HepG2 (cell line): ENCODE measurements around the gene BCL2L1. TPM values are rescaled to one million over a fixed set of nuclear protein-coding genes. Genes with fewer than 3 reads are reported as not detected.

ENCODE experiments used
- ELF1 ChIP-seq: sonication (generic); formaldehyde crosslinking; IDR thresholded peaks from 2 replicates; pipeline ENCODE4 v1.4.0; 2020; ENCODE audit warnings: missing genetic modification reagents
- GPN1 ChIP-seq: sonication (generic); formaldehyde crosslinking; IDR thresholded peaks from 2 replicates; pipeline ENCODE4 v1.5.1; 2020; ENCODE audit warnings: missing genetic modification reagents, borderline replicate concordance
- KLF16 ChIP-seq, 2 experiments: sonication (generic) in 1 of 2; formaldehyde crosslinking in 1 of 2; IDR thresholded peaks; 2 replicates each; pipeline versions ENCODE4 v1.6.1 to v1.8.0; 2016 to 2023; ENCODE audit warnings: missing genetic modification reagents in 2 of 2, missing compliant biosample characterization in 1 of 2
- MIER2 ChIP-seq: IDR thresholded peaks from 2 replicates; pipeline ENCODE4 v1.6.1; 2016; ENCODE audit warnings: missing biosample characterization, missing genetic modification reagents
- PCBP2 ChIP-seq: fragments of 200-400 bp; formaldehyde crosslinking; optimal IDR thresholded peaks from 2 replicates; pipeline ENCODE3; 2018; ENCODE audit warnings: low read length, low read depth; ENCODE audit not compliant: poor library complexity, severe bottlenecking
- PHF5A ChIP-seq: IDR thresholded peaks from one replicate; pipeline ENCODE4 v1.6.1; 2018; ENCODE audit warnings: low read depth, missing genetic modification reagents; ENCODE audit not compliant: unreplicated experiment
- SIX1 ChIP-seq: sonication (generic); formaldehyde crosslinking; IDR thresholded peaks from 2 replicates; pipeline ENCODE4 v1.4.0; 2020; ENCODE audit warnings: missing genetic modification reagents, borderline replicate concordance
- SP1 ChIP-seq, 2 experiments: fragments of 450-650 bp in 1 of 2; sonication (generic) in 1 of 2; formaldehyde crosslinking in 1 of 2; IDR thresholded peaks; 2 replicates each; pipeline versions ENCODE4 v1.4.0 to v1.6.1; 2016 to 2020; ENCODE audit warnings: missing genetic modification reagents in 1 of 2
- TSC22D2 ChIP-seq: sonication (generic); formaldehyde crosslinking; IDR thresholded peaks from 2 replicates; pipeline ENCODE4 v1.5.1; 2020; ENCODE audit warnings: missing genetic modification reagents, mild to moderate bottlenecking, borderline replicate concordance
- ZNF121 ChIP-seq: sonication (generic); formaldehyde crosslinking; IDR thresholded peaks from 2 replicates; pipeline ENCODE4 v1.5.0; 2020; ENCODE audit warnings: mild to moderate bottlenecking, missing genetic modification reagents
- ZNF550 ChIP-seq: sonication (generic); formaldehyde crosslinking; IDR thresholded peaks from 2 replicates; pipeline ENCODE4 v1.4.0; 2020; ENCODE audit warnings: mild to moderate bottlenecking, missing genetic modification reagents, borderline replicate concordance
- ZNF552 ChIP-seq: sonication (generic); formaldehyde crosslinking; IDR thresholded peaks from 2 replicates; pipeline ENCODE4 v1.9.0; 2022; ENCODE audit warnings: missing genetic modification reagents, mild to moderate bottlenecking, borderline replicate concordance
- ZNF562 ChIP-seq: sonication (generic); formaldehyde crosslinking; IDR thresholded peaks from 2 replicates; pipeline ENCODE4 v1.8.0; 2022; ENCODE audit warnings: missing genetic modification reagents, borderline replicate concordance
- ZNF761 ChIP-seq: sonication (generic); formaldehyde crosslinking; conservative IDR thresholded peaks from 2 replicates; pipeline ENCODE4 v1.4.0; 2020; ENCODE audit warnings: mild to moderate bottlenecking, missing genetic modification reagents
- polyA plus RNA-seq, 8 experiments: library from polyadenylated mRNA; depleted of rRNA in 3 of 8; stranded (reverse) in 7 of 8; unstranded in 1 of 8; fragments of >200 nt; fragmentation: Illumina TruSeq in 4 of 8; extraction: Trizol in 4 of 8; gene quantifications; 2 replicates each; pipeline versions ENCODE4 v1.2.1 to v1.2.3, GENCODE V29; 2011 to 2016; ENCODE audit warnings: low read depth in 4 of 8, missing spikeins in 1 of 8, mixed read lengths in 1 of 8; ENCODE audit not compliant: insufficient read depth in 1 of 8
- total RNA-seq, 5 experiments: library from RNA; depleted of rRNA; stranded (reverse); fragments of >200 nt; fragmentation: Illumina TruSeq; extraction: Trizol; gene quantifications; 2 replicates each; pipeline ENCODE4 v1.2.3, GENCODE V29; 2016; ENCODE audit warnings: low read depth in 1 of 5
- TF ChIP-seq, protein P1 (sequence below): IDR thresholded peaks from 2 replicates; pipeline ENCODE4 v1.4.0; 2020; ENCODE audit warnings: mild to moderate bottlenecking, missing genetic modification reagents
- TF ChIP-seq, protein P2 (sequence below): sonication (generic); formaldehyde crosslinking; IDR thresholded peaks from 2 replicates; pipeline ENCODE4 v1.5.0; 2020; ENCODE audit warnings: missing genetic modification reagents
- TF ChIP-seq, protein P3 (sequence below): IDR thresholded peaks from 2 replicates; pipeline ENCODE4 v1.6.1; 2016; ENCODE audit warnings: missing genetic modification reagents, missing compliant biosample characterization
- TF ChIP-seq, protein P4 (sequence below): sonication (generic); formaldehyde crosslinking; IDR thresholded peaks from 2 replicates; pipeline ENCODE4 v1.5.1; 2020; ENCODE audit warnings: missing genetic modification reagents, mild to moderate bottlenecking, borderline replicate concordance

Gene BCL2L1
- total and polyA plus RNA-seq, 2 of the 13 experiments (the other 11 are each of a cell fraction or from before 2014, with no cell fraction given) = 164 to 258 TPM

DNA sequence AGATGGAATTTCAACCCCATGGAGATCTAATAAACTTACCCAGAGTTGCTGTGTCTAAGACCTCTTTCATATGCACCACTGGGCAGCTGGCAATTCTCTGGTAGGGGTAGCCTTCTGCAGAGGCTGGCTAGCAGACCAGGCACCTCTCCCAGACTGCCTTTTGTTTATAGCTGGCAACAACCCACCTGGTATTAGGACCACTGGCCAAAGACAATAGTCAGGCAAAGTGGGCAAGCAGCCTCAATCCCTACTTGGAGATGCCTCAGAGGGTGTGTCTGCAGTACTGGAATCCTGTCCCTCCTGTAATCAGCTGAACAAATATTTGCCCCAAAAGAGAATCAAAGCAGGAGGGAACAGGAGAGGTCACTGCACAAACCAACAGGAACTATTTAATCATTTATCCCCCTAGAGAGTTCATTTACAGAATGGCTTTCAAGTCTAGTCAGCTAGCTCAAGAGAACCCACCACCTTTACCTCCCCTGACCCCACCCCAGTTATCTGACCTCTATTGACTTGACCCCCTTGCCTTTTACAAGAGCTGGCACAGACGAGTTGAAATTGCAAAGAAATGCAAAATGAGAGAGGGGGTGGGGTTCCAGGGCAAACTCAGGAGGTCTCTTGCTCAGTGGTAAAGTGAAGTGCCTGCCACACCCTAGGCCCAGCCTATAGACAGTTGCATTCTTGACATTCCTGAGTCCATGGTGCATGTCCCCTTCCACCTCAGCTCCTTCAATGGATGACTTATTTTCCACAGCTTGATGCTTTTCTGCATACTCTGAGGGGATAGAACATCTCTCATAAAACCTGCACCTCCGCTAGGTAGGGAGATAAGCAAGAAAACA, 2.8 kb downstream of the BCL2L1 start (continued):
- TF ChIP-seq, protein P1, sequence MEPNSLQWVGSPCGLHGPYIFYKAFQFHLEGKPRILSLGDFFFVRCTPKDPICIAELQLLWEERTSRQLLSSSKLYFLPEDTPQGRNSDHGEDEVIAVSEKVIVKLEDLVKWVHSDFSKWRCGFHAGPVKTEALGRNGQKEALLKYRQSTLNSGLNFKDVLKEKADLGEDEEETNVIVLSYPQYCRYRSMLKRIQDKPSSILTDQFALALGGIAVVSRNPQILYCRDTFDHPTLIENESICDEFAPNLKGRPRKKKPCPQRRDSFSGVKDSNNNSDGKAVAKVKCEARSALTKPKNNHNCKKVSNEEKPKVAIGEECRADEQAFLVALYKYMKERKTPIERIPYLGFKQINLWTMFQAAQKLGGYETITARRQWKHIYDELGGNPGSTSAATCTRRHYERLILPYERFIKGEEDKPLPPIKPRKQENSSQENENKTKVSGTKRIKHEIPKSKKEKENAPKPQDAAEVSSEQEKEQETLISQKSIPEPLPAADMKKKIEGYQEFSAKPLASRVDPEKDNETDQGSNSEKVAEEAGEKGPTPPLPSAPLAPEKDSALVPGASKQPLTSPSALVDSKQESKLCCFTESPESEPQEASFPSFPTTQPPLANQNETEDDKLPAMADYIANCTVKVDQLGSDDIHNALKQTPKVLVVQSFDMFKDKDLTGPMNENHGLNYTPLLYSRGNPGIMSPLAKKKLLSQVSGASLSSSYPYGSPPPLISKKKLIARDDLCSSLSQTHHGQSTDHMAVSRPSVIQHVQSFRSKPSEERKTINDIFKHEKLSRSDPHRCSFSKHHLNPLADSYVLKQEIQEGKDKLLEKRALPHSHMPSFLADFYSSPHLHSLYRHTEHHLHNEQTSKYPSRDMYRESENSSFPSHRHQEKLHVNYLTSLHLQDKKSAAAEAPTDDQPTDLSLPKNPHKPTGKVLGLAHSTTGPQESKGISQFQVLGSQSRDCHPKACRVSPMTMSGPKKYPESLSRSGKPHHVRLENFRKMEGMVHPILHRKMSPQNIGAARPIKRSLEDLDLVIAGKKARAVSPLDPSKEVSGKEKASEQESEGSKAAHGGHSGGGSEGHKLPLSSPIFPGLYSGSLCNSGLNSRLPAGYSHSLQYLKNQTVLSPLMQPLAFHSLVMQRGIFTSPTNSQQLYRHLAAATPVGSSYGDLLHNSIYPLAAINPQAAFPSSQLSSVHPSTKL (CRISPR knock-in tag) = peak; percentile 97
- TF ChIP-seq, protein P2, sequence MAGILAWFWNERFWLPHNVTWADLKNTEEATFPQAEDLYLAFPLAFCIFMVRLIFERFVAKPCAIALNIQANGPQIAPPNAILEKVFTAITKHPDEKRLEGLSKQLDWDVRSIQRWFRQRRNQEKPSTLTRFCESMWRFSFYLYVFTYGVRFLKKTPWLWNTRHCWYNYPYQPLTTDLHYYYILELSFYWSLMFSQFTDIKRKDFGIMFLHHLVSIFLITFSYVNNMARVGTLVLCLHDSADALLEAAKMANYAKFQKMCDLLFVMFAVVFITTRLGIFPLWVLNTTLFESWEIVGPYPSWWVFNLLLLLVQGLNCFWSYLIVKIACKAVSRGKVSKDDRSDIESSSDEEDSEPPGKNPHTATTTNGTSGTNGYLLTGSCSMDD (CRISPR knock-in tag) = no peak
- TF ChIP-seq ZNF550 (no peak; the same call in 1 of the 2 replicates), ZNF562 (CRISPR knock-in tag) (no peak), SIX1 (CRISPR knock-in tag) (peak; percentile 92), KLF16 (CRISPR knock-in tag; IDR thresholded peaks at IDR 0.05) (peak in 1 of 2 experiments; percentile 91; a peak in 1 of 4 replicates), PHF5A (CRISPR knock-in tag) (peak; percentile 78), ELF1 (peak; percentile 50), SP1 (IDR thresholded peaks at IDR 0.05) (no peak), SP1 (CRISPR knock-in tag; IDR thresholded peaks at IDR 0.05) (peak; percentile 23; the same call in 1 of the 2 replicates), TSC22D2 (CRISPR knock-in tag) (no peak), ZNF761 (CRISPR knock-in tag) (peak; percentile 84), ZNF121 (CRISPR knock-in tag) (0 out of 2 replicates have a peak, but pooled peaks have one; percentile 46), PCBP2 (peak; percentile 91), MIER2 (0 out of 2 replicates have a peak, but pooled peaks have one; percentile 12), ZNF552 (peak; percentile 85), GPN1 (CRISPR knock-in tag) (no peak)
- TF ChIP-seq, protein P3, sequence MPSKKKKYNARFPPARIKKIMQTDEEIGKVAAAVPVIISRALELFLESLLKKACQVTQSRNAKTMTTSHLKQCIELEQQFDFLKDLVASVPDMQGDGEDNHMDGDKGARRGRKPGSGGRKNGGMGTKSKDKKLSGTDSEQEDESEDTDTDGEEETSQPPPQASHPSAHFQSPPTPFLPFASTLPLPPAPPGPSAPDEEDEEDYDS (CRISPR knock-in tag) = peak; percentile 84
- TF ChIP-seq, protein P4, sequence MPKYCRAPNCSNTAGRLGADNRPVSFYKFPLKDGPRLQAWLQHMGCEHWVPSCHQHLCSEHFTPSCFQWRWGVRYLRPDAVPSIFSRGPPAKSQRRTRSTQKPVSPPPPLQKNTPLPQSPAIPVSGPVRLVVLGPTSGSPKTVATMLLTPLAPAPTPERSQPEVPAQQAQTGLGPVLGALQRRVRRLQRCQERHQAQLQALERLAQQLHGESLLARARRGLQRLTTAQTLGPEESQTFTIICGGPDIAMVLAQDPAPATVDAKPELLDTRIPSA = no peak
